K562 (cell line): ENCODE data around the gene ZNF10. TPM values are rescaled to one million over a fixed set of nuclear protein-coding genes. Genes with fewer than 3 reads are reported as not detected.
A peak's percentile ranks its signal among the peaks of the same experiment; 100 is the strongest.

Source experiments
- ATAC-seq: fragments of 200-7000 bp; cut with Tn5 transposase; 3 replicates; pipeline ENCODE4 v1.9.1; 2020; ENCODE audit warnings: moderate library complexity
- BruUV-seq: library from RNA; stranded (reverse); fragments of 400-500 nt; replicated peaks from 2 replicates; lab custom pipeline; 2021; lab: Mats Ljungman, UMichigan
- CTCF ChIA-PET: fragments of 300-600 bp; formaldehyde crosslinking; extraction: SDS; loops from one replicate; lab custom pipeline; 2021; ENCODE audit warnings: low intra/inter-chr PET ratio; lab: Yijun Ruan, JAX
- POLR2A ChIA-PET: fragments of 300-600, 350-650 bp; sonication (Branson Sonifier 250); formaldehyde crosslinking; extraction: SDS; loops from one replicate; lab custom pipeline; 2021; ENCODE audit warnings: antibody characterized with exemption, inconsistent platforms; lab: Yijun Ruan, JAX
- DNase-seq, 4 experiments: peaks; one replicate each; pipeline versions ENCODE4 v3.0.0 to v3.0.0-alpha.2; 2011 to 2018; ENCODE audit warnings: low spot score in 3 of 4, mixed read lengths in 3 of 4; ENCODE audit errors: extremely low read depth in 1 of 4
- FAIRE-seq: peaks from 2 replicates; lab custom pipeline; 2011; peaks lifted over from hg19 to GRCh38; lab: Jason Lieb, UNC
- H2AFZ ChIP-seq: 2 replicates; pipeline ENCODE4 v1.6.0; 2011; ENCODE audit warnings: low read depth, low read length, control low read depth, inconsistent platforms
- H3K27ac ChIP-seq: fragments of 200-600 bp; 3 replicates; pipeline ENCODE4 v1.8.0; 2011; ENCODE audit warnings: low read depth, mild to moderate bottlenecking, control low read depth, inconsistent platforms, low read length, moderate library complexity, mixed read lengths; ENCODE audit errors: extremely low read depth
- H3K27me3 ChIP-seq, 2 experiments: fragments of 300-600 bp in 1 of 2; 2 replicates in 1 of 2; 3 replicates in 1 of 2; pipeline versions ENCODE4 v1.6.0 to v1.8.0; 2011; ENCODE audit warnings: inconsistent platforms in 2 of 2, low read length in 2 of 2, mild to moderate bottlenecking in 1 of 2, mixed read lengths in 1 of 2, moderate library complexity in 1 of 2; ENCODE audit not compliant: control insufficient read depth in 2 of 2, insufficient read depth in 2 of 2
- H3K36me3 ChIP-seq: fragments of 300-600 bp; 3 replicates; pipeline ENCODE4 v1.8.0; 2011; ENCODE audit warnings: mild to moderate bottlenecking, low read length, inconsistent platforms; ENCODE audit not compliant: control insufficient read depth, insufficient read depth
- H3K4me1 ChIP-seq, 2 experiments: fragments of 200-600 bp in 1 of 2; replicated peaks in 1 of 2; 2 replicates in 1 of 2; 3 replicates in 1 of 2; pipeline versions ENCODE4 v1.5.1 to v1.8.0; 2011; ENCODE audit warnings: inconsistent platforms in 2 of 2, low read length in 2 of 2, mild to moderate bottlenecking in 1 of 2, mixed read lengths in 1 of 2, moderate library complexity in 1 of 2; ENCODE audit not compliant: control insufficient read depth in 2 of 2, insufficient read depth in 2 of 2
- H3K4me2 ChIP-seq: 2 replicates; pipeline ENCODE4 v1.6.1; 2011; ENCODE audit warnings: low read length, control low read depth, inconsistent platforms, mixed read lengths; ENCODE audit not compliant: insufficient read depth
- H3K4me3 ChIP-seq: fragments of 200-600 bp; sonication (generic), shearing (Covaris generic); 2 replicates; pipeline ENCODE4 v1.5.1; 2016; ENCODE audit warnings: control low read depth, inconsistent platforms
- H3K79me2 ChIP-seq: fragments of 200-600 bp; 3 replicates; pipeline ENCODE4 v1.8.0; 2011; ENCODE audit warnings: low read length, inconsistent platforms; ENCODE audit not compliant: control insufficient read depth, insufficient read depth
- H3K9ac ChIP-seq, 2 experiments: 2 replicates each; pipeline versions ENCODE4 v1.6.0 to v1.6.1; 2011; ENCODE audit warnings: low read depth in 2 of 2, low read length in 2 of 2, control low read depth in 1 of 2, inconsistent platforms in 1 of 2, mild to moderate bottlenecking in 1 of 2, mixed read lengths in 1 of 2; ENCODE audit not compliant: insufficient read depth in 1 of 2
- H3K9me1 ChIP-seq: one replicate; pipeline ENCODE4 v1.6.0; 2011; ENCODE audit warnings: inconsistent platforms, mild to moderate bottlenecking, low read length, moderate library complexity; ENCODE audit not compliant: control insufficient read depth, insufficient read depth
- H3K9me3 ChIP-seq: replicated peaks from 2 replicates; pipeline ENCODE4 v1.5.1; 2011; ENCODE audit warnings: low read depth, low read length, inconsistent platforms; ENCODE audit not compliant: control insufficient read depth, insufficient read depth
- H4K20me1 ChIP-seq: replicated peaks from 2 replicates; pipeline ENCODE4 v1.6.1; 2011; ENCODE audit warnings: low read length, inconsistent platforms, mixed read lengths; ENCODE audit not compliant: control insufficient read depth, insufficient read depth
- CBX5 ChIP-seq: IDR thresholded peaks from 2 replicates; pipeline ENCODE4 v1.6.1; 2014; ENCODE audit warnings: low read depth, borderline replicate concordance
- RBM25 ChIP-seq: fragments of 200-400 bp; formaldehyde crosslinking; IDR thresholded peaks from 2 replicates; pipeline ENCODE4 v1.6.1; 2018; ENCODE audit warnings: low read length, low read depth, moderate library complexity; ENCODE audit not compliant: severe bottlenecking
- SOX6 ChIP-seq: fragments of 450-650 bp; IDR thresholded peaks from 2 replicates; pipeline ENCODE4 v1.6.1; 2014; ENCODE audit warnings: mild to moderate bottlenecking
- SRSF1 ChIP-seq: fragments of 200-400 bp; formaldehyde crosslinking; IDR thresholded peaks from 2 replicates; pipeline ENCODE4 v1.6.1; 2017; ENCODE audit warnings: mild to moderate bottlenecking, low read depth, low read length, moderate library complexity
- TRIM24 ChIP-seq, 2 experiments: fragments of 450-650 bp; IDR thresholded peaks; 2 replicates each; pipeline ENCODE4 v1.6.1; 2016
- TRIM28 ChIP-seq: fragments of 450-650 bp; IDR thresholded peaks from 2 replicates; pipeline ENCODE4 v1.6.1; 2017
- WHSC1 ChIP-seq: IDR thresholded peaks from one replicate; pipeline ENCODE4 v1.6.1; 2012; ENCODE audit warnings: low read length, control low read depth, inconsistent platforms
- ZNF274 ChIP-seq: IDR thresholded peaks from 2 replicates; pipeline ENCODE4 v1.6.1; 2011; ENCODE audit warnings: low read depth, mild to moderate bottlenecking, low read length, moderate library complexity, borderline replicate concordance
- ZNF57 ChIP-seq: fragments of 450-650 bp; formaldehyde crosslinking; IDR thresholded peaks from 2 replicates; pipeline ENCODE4 v1.4.0; 2020; ENCODE audit warnings: mild to moderate bottlenecking, moderate library complexity
- ZNF75A ChIP-seq: fragments of 450-650 bp; formaldehyde crosslinking; IDR thresholded peaks from 2 replicates; pipeline ENCODE4 v1.4.0; 2020; ENCODE audit warnings: mild to moderate bottlenecking
- WGBS: fragments of 100-300 bp; shearing (Covaris generic); methylation state at CpG from one replicate; pipeline ENCODE4 v1.1.6; 2016; ENCODE audit warnings: low coverage, mixed read lengths; ENCODE audit not compliant: insufficient coverage; ENCODE audit errors: missing lambda C conversion rate; 5-methylcytosine and 5-hydroxymethylcytosine counted together
- in situ Hi-C: fragments of 300-500 bp; cut with MboI; formaldehyde crosslinking; loops from 4 replicates; pipeline ENCODE4 v1.15.0; 2018; ENCODE audit warnings: inconsistent platforms, mixed read lengths
- intact Hi-C: fragments of 100-400 bp; cut with micrococcal nuclease; formaldehyde crosslinking; loops from 2 replicates; pipeline ENCODE4 v1.14.2; 2022
- polyA plus RNA-seq, 8 experiments: library from polyadenylated mRNA; depleted of rRNA in 4 of 8; stranded (reverse) in 5 of 8; unstranded in 3 of 8; fragments of >200 nt; fragmentation: Nextera tagmentation in 2 of 8; fragmentation: Illumina TruSeq in 1 of 8; extraction: Ambion mirVana in 2 of 8; extraction: Trizol in 1 of 8; gene quantifications; 2 replicates each; pipeline versions ENCODE4 v1.2.1 to v1.2.3, GENCODE V29; 2011 to 2014; ENCODE audit warnings: inconsistent platforms in 1 of 8, missing spikeins in 1 of 8
- total RNA-seq, 7 experiments: library from RNA; depleted of rRNA in 6 of 7; stranded (reverse); fragments of >200 nt in 6 of 7; fragmentation: Illumina TruSeq in 2 of 7; extraction: Trizol in 2 of 7; gene quantifications; 2 replicates each; pipeline versions ENCODE4 v1.2.1 to v1.2.3, GENCODE V29; 2011 to 2021; ENCODE audit warnings: low replicate concordance in 1 of 7
- TF ChIP-seq, protein P1 (sequence below): sonication (generic); formaldehyde crosslinking; IDR thresholded peaks from 2 replicates; pipeline ENCODE4 v1.8.1; 2022; ENCODE audit warnings: missing genetic modification reagents
- TF ChIP-seq, protein P2 (sequence below), 2 experiments: fragments of 450-650 bp in 1 of 2; IDR thresholded peaks; 2 replicates each; pipeline ENCODE4 v1.6.1; 2011 to 2017; ENCODE audit warnings: low read depth in 2 of 2, antibody characterized with exemption in 1 of 2, borderline replicate concordance in 1 of 2, low read length in 1 of 2, mild to moderate bottlenecking in 1 of 2, mixed read lengths in 1 of 2; ENCODE audit not compliant: control insufficient read depth in 1 of 2

The ZNF10 gene
- total and polyA plus RNA-seq, 9 of the 15 experiments (the other 6 are each of a cell fraction or from before 2014, with no cell fraction given): 3.5 to 5.8 (median 4.9) TPM

DNA sequence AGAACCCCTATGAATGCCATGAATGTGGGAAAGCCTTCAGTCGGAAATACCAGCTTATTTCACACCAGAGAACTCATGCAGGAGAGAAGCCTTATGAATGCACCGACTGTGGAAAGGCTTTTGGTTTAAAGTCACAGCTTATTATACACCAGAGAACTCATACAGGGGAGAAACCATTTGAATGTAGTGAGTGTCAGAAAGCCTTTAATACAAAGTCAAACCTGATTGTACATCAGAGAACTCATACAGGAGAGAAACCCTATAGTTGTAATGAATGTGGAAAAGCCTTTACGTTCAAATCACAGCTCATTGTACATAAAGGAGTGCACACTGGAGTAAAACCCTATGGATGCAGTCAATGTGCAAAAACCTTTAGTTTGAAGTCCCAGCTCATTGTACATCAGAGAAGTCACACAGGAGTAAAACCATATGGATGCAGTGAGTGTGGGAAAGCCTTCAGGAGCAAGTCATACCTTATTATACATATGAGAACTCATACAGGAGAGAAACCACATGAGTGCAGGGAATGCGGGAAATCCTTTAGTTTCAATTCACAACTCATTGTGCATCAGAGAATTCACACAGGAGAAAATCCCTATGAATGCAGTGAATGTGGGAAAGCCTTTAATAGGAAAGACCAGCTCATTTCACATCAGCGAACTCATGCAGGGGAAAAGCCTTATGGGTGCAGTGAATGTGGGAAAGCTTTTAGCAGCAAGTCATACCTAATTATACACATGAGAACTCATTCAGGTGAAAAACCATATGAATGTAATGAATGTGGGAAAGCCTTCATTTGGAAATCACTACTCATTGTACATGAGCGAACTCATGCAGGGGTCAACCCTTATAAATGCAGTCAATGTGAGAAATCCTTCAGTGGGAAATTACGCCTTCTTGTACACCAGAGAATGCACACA, 73.2 kb downstream of the ZNF10 start:
- no TSS peak for BruUV-seq
- DNase-seq (no peak), FAIRE-seq (no peak), ATAC-seq (no peak)
- in situ Hi-C loops: no loop called here
- Histone ChIP-seq H3K4me1 (no peaks in the 10 kb centered on the region), H3K79me2 (no peaks in the 10 kb centered on the region), H2AFZ (no peak overlapping the region), H4K20me1 (no peaks in the 10 kb centered on the region), H3K27me3 (no peaks in the 10 kb centered on the region), H3K9me3 (peaks cover 44% of the 10 kb centered on the region), H3K36me3 (peaks cover 23% of the 10 kb centered on the region), H3K4me2 (no peak overlapping the region), H3K9ac (no peak overlapping the region), H3K27ac (no peak overlapping the region), H3K9me1 (no peaks in the 10 kb centered on the region), H3K4me3 (no peak overlapping the region)
- ChIA-PET CTCF (no interaction called here), POLR2A (no interaction called here)
- intact Hi-C loops: no loop called here
- 54% methylated on average over 7 of the region's 7 CpGs for WGBS
- TF ChIP-seq TRIM28 (peak; percentile 77), WHSC1 (no peak), SRSF1 (no peak), CBX5 (peak; percentile 16; the same call in 1 of the 2 replicates), TRIM24 (IDR thresholded peaks at IDR 0.05) (0 out of 4 replicates have a peak, but pooled peaks of 1 of the 2 experiments have one; percentile 4), ZNF274 (peak; percentile 99), ZNF75A (CRISPR knock-in tag) (peak; percentile 48; the same call in 1 of the 2 replicates), SOX6 (0 out of 2 replicates have a peak, but pooled peaks have one; percentile 45), RBM25 (peak; percentile 2), ZNF57 (CRISPR knock-in tag) (no peak)
- TF ChIP-seq, protein P1, sequence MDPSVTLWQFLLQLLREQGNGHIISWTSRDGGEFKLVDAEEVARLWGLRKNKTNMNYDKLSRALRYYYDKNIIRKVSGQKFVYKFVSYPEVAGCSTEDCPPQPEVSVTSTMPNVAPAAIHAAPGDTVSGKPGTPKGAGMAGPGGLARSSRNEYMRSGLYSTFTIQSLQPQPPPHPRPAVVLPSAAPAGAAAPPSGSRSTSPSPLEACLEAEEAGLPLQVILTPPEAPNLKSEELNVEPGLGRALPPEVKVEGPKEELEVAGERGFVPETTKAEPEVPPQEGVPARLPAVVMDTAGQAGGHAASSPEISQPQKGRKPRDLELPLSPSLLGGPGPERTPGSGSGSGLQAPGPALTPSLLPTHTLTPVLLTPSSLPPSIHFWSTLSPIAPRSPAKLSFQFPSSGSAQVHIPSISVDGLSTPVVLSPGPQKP (CRISPR knock-in tag): no peak
- TF ChIP-seq, protein P2, sequence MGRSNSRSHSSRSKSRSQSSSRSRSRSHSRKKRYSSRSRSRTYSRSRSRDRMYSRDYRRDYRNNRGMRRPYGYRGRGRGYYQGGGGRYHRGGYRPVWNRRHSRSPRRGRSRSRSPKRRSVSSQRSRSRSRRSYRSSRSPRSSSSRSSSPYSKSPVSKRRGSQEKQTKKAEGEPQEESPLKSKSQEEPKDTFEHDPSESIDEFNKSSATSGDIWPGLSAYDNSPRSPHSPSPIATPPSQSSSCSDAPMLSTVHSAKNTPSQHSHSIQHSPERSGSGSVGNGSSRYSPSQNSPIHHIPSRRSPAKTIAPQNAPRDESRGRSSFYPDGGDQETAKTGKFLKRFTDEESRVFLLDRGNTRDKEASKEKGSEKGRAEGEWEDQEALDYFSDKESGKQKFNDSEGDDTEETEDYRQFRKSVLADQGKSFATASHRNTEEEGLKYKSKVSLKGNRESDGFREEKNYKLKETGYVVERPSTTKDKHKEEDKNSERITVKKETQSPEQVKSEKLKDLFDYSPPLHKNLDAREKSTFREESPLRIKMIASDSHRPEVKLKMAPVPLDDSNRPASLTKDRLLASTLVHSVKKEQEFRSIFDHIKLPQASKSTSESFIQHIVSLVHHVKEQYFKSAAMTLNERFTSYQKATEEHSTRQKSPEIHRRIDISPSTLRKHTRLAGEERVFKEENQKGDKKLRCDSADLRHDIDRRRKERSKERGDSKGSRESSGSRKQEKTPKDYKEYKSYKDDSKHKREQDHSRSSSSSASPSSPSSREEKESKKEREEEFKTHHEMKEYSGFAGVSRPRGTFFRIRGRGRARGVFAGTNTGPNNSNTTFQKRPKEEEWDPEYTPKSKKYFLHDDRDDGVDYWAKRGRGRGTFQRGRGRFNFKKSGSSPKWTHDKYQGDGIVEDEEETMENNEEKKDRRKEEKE (IDR thresholded peaks at IDR 0.05; ENCODE audit: borderline replicate concordance in 1 of 2, control insufficient read depth in 1 of 2, low read depth in 2 of 2, low read length in 1 of 2): no peak
